Left ventricle myocardium inferior (tissue), 1 donor: ENCODE results near the gene SMARCAD1. TPM values are rescaled to one million over a fixed set of nuclear protein-coding genes. Genes with fewer than 3 reads are reported as not detected.

ENCODE experiments used
- DNase-seq: peaks from one replicate; pipeline ENCODE4 v3.0.0-alpha.2; 2020
- H3K27ac ChIP-seq: fragments of 200-600 bp; replicated peaks from 2 replicates; pipeline ENCODE4 v1.8.0; 2021
- H3K27me3 ChIP-seq: fragments of 200-600 bp; 2 replicates; pipeline ENCODE4 v1.8.0; 2021; ENCODE audit warnings: low read depth
- H3K36me3 ChIP-seq: fragments of 200-600 bp; 2 replicates; pipeline ENCODE4 v1.8.0; 2021
- H3K4me1 ChIP-seq: fragments of 200-600 bp; 2 replicates; pipeline ENCODE4 v1.8.0; 2021
- H3K4me3 ChIP-seq: fragments of 200-600 bp; 2 replicates; pipeline ENCODE4 v1.8.0; 2021; ENCODE audit warnings: mild to moderate bottlenecking, moderate library complexity
- H3K9me3 ChIP-seq: fragments of 200-600 bp; replicated peaks from 2 replicates; pipeline ENCODE4 v1.8.0; 2021
- intact Hi-C: fragments of 100-400 bp; cut with micrococcal nuclease; formaldehyde crosslinking; loops from one replicate; pipeline ENCODE4 v1.11.0; 2022
- total RNA-seq: library from RNA; stranded (reverse); fragmentation: NEBNext Ultra II Directional; extraction: Animal tissue kit (Norgen Biotek cat#: 25700); gene quantifications from one replicate; pipeline ENCODE4 v1.2.1, GENCODE V29; 2021
- TF ChIP-seq, protein P1 (sequence below): fragments of 200-600 bp; IDR thresholded peaks from 2 replicates; pipeline ENCODE4 v1.8.0; 2021; ENCODE audit warnings: antibody characterized with exemption, mild to moderate bottlenecking, borderline replicate concordance
- donor health status: DM: no; HTN: yes; CAD: no; lungs with severe emphysema.

SMARCAD1 gene
- total RNA-seq, 1 donor from 2014 or later: 9.5 TPM

- no peak for DNase-seq
- no peak overlapping the region for H3K27ac ChIP-seq
- peaks cover 19% of the 10 kb centered on the region for H3K4me1 ChIP-seq
- H3K4me3 ChIP-seq: no peak overlapping the region
- TF ChIP-seq, protein P1, sequence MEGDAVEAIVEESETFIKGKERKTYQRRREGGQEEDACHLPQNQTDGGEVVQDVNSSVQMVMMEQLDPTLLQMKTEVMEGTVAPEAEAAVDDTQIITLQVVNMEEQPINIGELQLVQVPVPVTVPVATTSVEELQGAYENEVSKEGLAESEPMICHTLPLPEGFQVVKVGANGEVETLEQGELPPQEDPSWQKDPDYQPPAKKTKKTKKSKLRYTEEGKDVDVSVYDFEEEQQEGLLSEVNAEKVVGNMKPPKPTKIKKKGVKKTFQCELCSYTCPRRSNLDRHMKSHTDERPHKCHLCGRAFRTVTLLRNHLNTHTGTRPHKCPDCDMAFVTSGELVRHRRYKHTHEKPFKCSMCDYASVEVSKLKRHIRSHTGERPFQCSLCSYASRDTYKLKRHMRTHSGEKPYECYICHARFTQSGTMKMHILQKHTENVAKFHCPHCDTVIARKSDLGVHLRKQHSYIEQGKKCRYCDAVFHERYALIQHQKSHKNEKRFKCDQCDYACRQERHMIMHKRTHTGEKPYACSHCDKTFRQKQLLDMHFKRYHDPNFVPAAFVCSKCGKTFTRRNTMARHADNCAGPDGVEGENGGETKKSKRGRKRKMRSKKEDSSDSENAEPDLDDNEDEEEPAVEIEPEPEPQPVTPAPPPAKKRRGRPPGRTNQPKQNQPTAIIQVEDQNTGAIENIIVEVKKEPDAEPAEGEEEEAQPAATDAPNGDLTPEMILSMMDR: no peak
- H3K27me3 ChIP-seq: no peaks in the 10 kb centered on the region
- intact Hi-C loops: no loop called here
- H3K9me3 ChIP-seq: peaks cover 26% of the 10 kb centered on the region
- no peaks in the 10 kb centered on the region for H3K36me3 ChIP-seq
These were observed 122.3 kb downstream of the SMARCAD1 start for GRCh38 chr4:94329933-94330332.

- intact Hi-C loops: no loop called here
- Histone ChIP-seq H3K36me3 (no peaks in the 10 kb centered on the region), H3K4me1 (peaks cover 23% of the 10 kb centered on the region), H3K4me3 (no peak overlapping the region), H3K27me3 (no peaks in the 10 kb centered on the region), H3K9me3 (no peaks in the 10 kb centered on the region), H3K27ac (no peak overlapping the region)
- no peak for DNase-seq
- TF ChIP-seq, protein P1: peak; percentile 66
These were observed 125.4 kb downstream of the SMARCAD1 start for GRCh38 chr4:94332983-94333590.

- intact Hi-C loops: no loop called here
These were observed 126.2 kb downstream of the SMARCAD1 start for GRCh38 chr4:94333866-94334265.

DNA sequence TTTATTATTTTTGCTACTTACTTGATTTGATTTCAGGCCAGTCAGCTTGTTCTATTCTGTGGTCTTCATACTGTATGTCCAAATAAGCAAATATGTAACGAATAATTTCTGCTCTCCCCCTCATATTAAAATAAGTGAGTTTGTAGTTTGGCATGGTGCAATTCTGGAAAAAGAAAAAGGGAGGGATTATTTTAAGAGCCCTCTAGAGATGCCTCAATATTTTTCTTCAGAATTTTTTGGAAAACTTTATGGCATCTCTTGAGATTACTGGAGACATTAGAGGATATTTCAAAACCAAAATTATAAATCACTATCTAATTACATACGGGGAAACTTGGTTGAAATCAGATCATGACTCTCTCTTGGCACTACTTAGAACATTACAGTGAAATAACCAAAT lies 126.8 kb downstream of the SMARCAD1 start:
- no peaks in the 10 kb centered on the region for H3K27me3 ChIP-seq
- intact Hi-C loops: no loop called here
- H3K27ac ChIP-seq: no peak overlapping the region

More at GRCh38 chr4:94333866-94334265, 126.2 kb downstream of the SMARCAD1 start:
- H3K4me3 ChIP-seq: no peak overlapping the region
- H3K27ac ChIP-seq: no peak overlapping the region
- DNase-seq: no peak
- H3K9me3 ChIP-seq: no peaks in the 10 kb centered on the region
- H3K4me1 ChIP-seq: peaks cover 23% of the 10 kb centered on the region
- no peaks in the 10 kb centered on the region for H3K27me3 ChIP-seq
- H3K36me3 ChIP-seq: no peaks in the 10 kb centered on the region
- TF ChIP-seq, protein P1: no peak

GRCh38 chr4:94334962-94335361 lies 127.3 kb downstream of the SMARCAD1 start:
- no peak for DNase-seq
- Histone ChIP-seq H3K4me1 (peaks cover 23% of the 10 kb centered on the region), H3K27me3 (no peaks in the 10 kb centered on the region), H3K36me3 (no peaks in the 10 kb centered on the region), H3K27ac (no peak overlapping the region), H3K9me3 (no peaks in the 10 kb centered on the region), H3K4me3 (no peak overlapping the region)
- TF ChIP-seq, protein P1: no peak
- intact Hi-C loops: no loop called here

More for the DNA sequence above, 126.8 kb downstream of the SMARCAD1 start:
- no peaks in the 10 kb centered on the region for H3K36me3 ChIP-seq
- TF ChIP-seq, protein P1: no peak
- H3K4me3 ChIP-seq: no peak overlapping the region
- H3K4me1 ChIP-seq: peaks cover 23% of the 10 kb centered on the region
- no peak for DNase-seq
- H3K9me3 ChIP-seq: no peaks in the 10 kb centered on the region
